ENCODE data around the gene UBE2S.
A peak's percentile ranks its signal among the peaks of the same experiment; 100 is the strongest.
"Not testable (repeated sequence)": the region's sequence is repeated elsewhere in the genome, so short reads cannot be mapped to it uniquely, and the experiment has no call there.

UBE2S gene

GRCh38 chr19:55451163-55451964 lies 43.8 kb upstream of the UBE2S start:
- no peaks in the 10 kb centered on the region for H3K36me3 ChIP-seq (ENCODE audit: insufficient read depth, low read length)
- no peak overlapping the region for H3K27ac ChIP-seq
- no peak for DNase-seq (ENCODE audit: low read depth, low spot score)
- TF ChIP-seq FOXP2 (optimal IDR thresholded peaks at IDR 0.05; ENCODE audit: control extremely low read depth, extremely low read length, insufficient read depth) (no peak), POLR2AphosphoS5 (IDR thresholded peaks at IDR 0.05; ENCODE audit: borderline replicate concordance, low read depth, low read length) (no peak), EZH2 (IDR thresholded peaks at IDR 0.05) (no peak)
- H3K9ac ChIP-seq (ENCODE audit: insufficient read length): peak overlapping the region; percentile 41
- H3K4me3 ChIP-seq: peak overlapping the region; percentile 78
- H3K9me3 ChIP-seq (ENCODE audit: low read depth, low read length): no peaks in the 10 kb centered on the region

GRCh38 chr19:55449469-55449868 lies 41.9 kb upstream of the UBE2S start:
- Histone ChIP-seq H3K27ac (no peak overlapping the region), H3K36me3 (ENCODE audit: insufficient read depth, low read length) (no peaks in the 10 kb centered on the region), H3K4me3 (no peak overlapping the region), H3K9ac (ENCODE audit: insufficient read length) (no peak overlapping the region), H3K9me3 (ENCODE audit: low read depth, low read length) (no peaks in the 10 kb centered on the region)
- DNase-seq (ENCODE audit: low read depth, low spot score): no peak
- TF ChIP-seq POLR2AphosphoS5 (IDR thresholded peaks at IDR 0.05; ENCODE audit: borderline replicate concordance, low read depth, low read length) (no peak), FOXP2 (optimal IDR thresholded peaks at IDR 0.05; ENCODE audit: control extremely low read depth, extremely low read length, insufficient read depth) (no peak), EZH2 (IDR thresholded peaks at IDR 0.05) (no peak)

- H3K9ac ChIP-seq (ENCODE audit: insufficient read length); H3K9me3 ChIP-seq (ENCODE audit: low read depth, low read length); H3K4me3 ChIP-seq; H3K36me3 ChIP-seq (ENCODE audit: insufficient read depth, low read length); H3K27ac ChIP-seq; DNase-seq (ENCODE audit: low read depth, low spot score): not testable (repeated sequence)
Measured at GRCh38 chr19:55448175-55448490, 40.5 kb upstream of the UBE2S start.

GRCh38 chr19:55447421-55448174 lies 40.0 kb upstream of the UBE2S start:
- DNase-seq (ENCODE audit: low read depth, low spot score): peak; percentile 16
- H3K9me3 ChIP-seq (ENCODE audit: low read depth, low read length): no peaks in the 10 kb centered on the region

GRCh38 chr19:55446060-55446459 lies 38.5 kb upstream of the UBE2S start:
- Histone ChIP-seq H3K4me3 (no peak overlapping the region), H3K9ac (ENCODE audit: insufficient read length) (no peak overlapping the region), H3K9me3 (ENCODE audit: low read depth, low read length) (no peaks in the 10 kb centered on the region), H3K36me3 (ENCODE audit: insufficient read depth, low read length) (no peaks in the 10 kb centered on the region), H3K27ac (no peak overlapping the region)
- TF ChIP-seq POLR2AphosphoS5 (IDR thresholded peaks at IDR 0.05; ENCODE audit: borderline replicate concordance, low read depth, low read length): no peak
- no peak for TF ChIP-seq FOXP2 (optimal IDR thresholded peaks at IDR 0.05; ENCODE audit: control extremely low read depth, extremely low read length, insufficient read depth)
- no peak for TF ChIP-seq EZH2 (IDR thresholded peaks at IDR 0.05)
- no peak for DNase-seq (ENCODE audit: low read depth, low spot score)

More at GRCh38 chr19:55447421-55448174, 40.0 kb upstream of the UBE2S start:
- TF ChIP-seq POLR2AphosphoS5 (IDR thresholded peaks at IDR 0.05; ENCODE audit: borderline replicate concordance, low read depth, low read length): no peak
- no peak for TF ChIP-seq FOXP2 (optimal IDR thresholded peaks at IDR 0.05; ENCODE audit: control extremely low read depth, extremely low read length, insufficient read depth)
- TF ChIP-seq EZH2 (IDR thresholded peaks at IDR 0.05): no peak
- Histone ChIP-seq H3K27ac (no peak overlapping the region), H3K9ac (ENCODE audit: insufficient read length) (no peak overlapping the region), H3K36me3 (ENCODE audit: insufficient read depth, low read length) (no peaks in the 10 kb centered on the region), H3K4me3 (no peak overlapping the region)

- Histone ChIP-seq H3K27ac (no peak overlapping the region), H3K36me3 (ENCODE audit: insufficient read depth, low read length) (no peaks in the 10 kb centered on the region), H3K9ac (ENCODE audit: insufficient read length) (no peak overlapping the region), H3K4me3 (no peak overlapping the region), H3K9me3 (ENCODE audit: low read depth, low read length) (no peaks in the 10 kb centered on the region)
- DNase-seq (ENCODE audit: low read depth, low spot score): no peak
- TF ChIP-seq FOXP2 (optimal IDR thresholded peaks at IDR 0.05; ENCODE audit: control extremely low read depth, extremely low read length, insufficient read depth) (no peak), EZH2 (IDR thresholded peaks at IDR 0.05) (no peak), POLR2AphosphoS5 (IDR thresholded peaks at IDR 0.05; ENCODE audit: borderline replicate concordance, low read depth, low read length) (no peak)
Measured at GRCh38 chr19:55444646-55445045, 37.1 kb upstream of the UBE2S start.

- Histone ChIP-seq H3K27ac (no peak overlapping the region), H3K9me3 (ENCODE audit: low read depth, low read length) (no peaks in the 10 kb centered on the region), H3K36me3 (ENCODE audit: insufficient read depth, low read length) (no peaks in the 10 kb centered on the region), H3K9ac (ENCODE audit: insufficient read length) (no peak overlapping the region), H3K4me3 (no peak overlapping the region)
- TF ChIP-seq POLR2AphosphoS5 (IDR thresholded peaks at IDR 0.05; ENCODE audit: borderline replicate concordance, low read depth, low read length) (no peak), FOXP2 (optimal IDR thresholded peaks at IDR 0.05; ENCODE audit: control extremely low read depth, extremely low read length, insufficient read depth) (no peak), EZH2 (IDR thresholded peaks at IDR 0.05) (no peak)
- no peak for DNase-seq (ENCODE audit: low read depth, low spot score)
Measured at GRCh38 chr19:55443824-55444480, 36.4 kb upstream of the UBE2S start.

- TF ChIP-seq FOXP2 (optimal IDR thresholded peaks at IDR 0.05; ENCODE audit: control extremely low read depth, extremely low read length, insufficient read depth): no peak
- no peak for TF ChIP-seq EZH2 (IDR thresholded peaks at IDR 0.05)
- TF ChIP-seq POLR2AphosphoS5 (IDR thresholded peaks at IDR 0.05; ENCODE audit: borderline replicate concordance, low read depth, low read length): no peak
- H3K4me3 ChIP-seq: peak within 1 kb of the TSS; percentile 40; the same call in 1 of the 2 replicates
- no peak for DNase-seq (ENCODE audit: low read depth, low spot score)
- H3K9ac ChIP-seq (ENCODE audit: insufficient read length): no peak within 1 kb of the TSS
- no peak within 1 kb of the TSS for H3K27ac ChIP-seq
- no peaks in the 10 kb centered on the region for H3K36me3 ChIP-seq (ENCODE audit: insufficient read depth, low read length)
- no peaks in the 10 kb centered on the region for H3K9me3 ChIP-seq (ENCODE audit: low read depth, low read length)
Measured at GRCh38 chr19:55443045-55443823, 35.6 kb upstream of the UBE2S start, which contains the start of gene SHISA7. Gene SHISA7, minus strand, starts transcription at chr19:55443300. Its CDS starts 437 bp downstream, at chr19:55442863.
